Liver (tissue), 3 donors: ENCODE measurements around the gene TMEM63B.

Experiments used
- EGR1 ChIP-seq, 2 donors: IDR thresholded peaks; 2 replicates each; pipeline ENCODE4 v1.6.1; 2016 to 2018; ENCODE audit warnings: antibody characterized with exemption in 2 of 2, low read depth in 2 of 2
- RAD21 ChIP-seq, 2 donors: IDR thresholded peaks; 2 replicates each; pipeline ENCODE4 v1.6.1; 2016; ENCODE audit warnings: antibody characterized with exemption in 2 of 2, mild to moderate bottlenecking in 2 of 2
- YY1 ChIP-seq: IDR thresholded peaks from 2 replicates; pipeline ENCODE4 v1.6.1; 2016; ENCODE audit warnings: antibody characterized with exemption, mild to moderate bottlenecking
- TF ChIP-seq, protein P1 (sequence below): fragments of 150-350 bp; IDR thresholded peaks from 2 replicates; pipeline ENCODE4 v1.5.1; 2017; ENCODE audit warnings: improper control_type of control experiment, low read depth, low read length; ENCODE audit not compliant: missing input control
- donor health status: healthy.
- donor health status: healthy.

DNA sequence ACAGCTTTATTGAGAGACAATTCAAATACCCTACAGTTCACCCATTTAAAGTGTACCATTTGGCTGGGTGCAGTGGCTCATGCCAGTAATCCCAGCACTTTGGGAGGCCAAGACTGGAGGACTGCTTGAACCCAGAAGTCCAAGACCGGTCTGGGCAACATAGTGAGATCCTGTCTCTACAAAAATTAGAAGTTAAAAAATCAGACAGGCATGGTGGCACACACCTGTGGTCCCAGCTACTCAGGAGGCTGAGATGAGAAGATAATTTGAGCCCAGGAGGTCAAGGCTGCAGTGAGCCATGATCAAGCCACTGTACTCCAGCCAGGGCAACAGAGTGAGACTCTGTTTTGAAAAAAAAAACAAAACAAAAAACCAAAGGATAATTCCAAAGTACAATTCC, 40.2 kb downstream of the TMEM63B start:
- TF ChIP-seq YY1: no peak
- TF ChIP-seq, protein P1, sequence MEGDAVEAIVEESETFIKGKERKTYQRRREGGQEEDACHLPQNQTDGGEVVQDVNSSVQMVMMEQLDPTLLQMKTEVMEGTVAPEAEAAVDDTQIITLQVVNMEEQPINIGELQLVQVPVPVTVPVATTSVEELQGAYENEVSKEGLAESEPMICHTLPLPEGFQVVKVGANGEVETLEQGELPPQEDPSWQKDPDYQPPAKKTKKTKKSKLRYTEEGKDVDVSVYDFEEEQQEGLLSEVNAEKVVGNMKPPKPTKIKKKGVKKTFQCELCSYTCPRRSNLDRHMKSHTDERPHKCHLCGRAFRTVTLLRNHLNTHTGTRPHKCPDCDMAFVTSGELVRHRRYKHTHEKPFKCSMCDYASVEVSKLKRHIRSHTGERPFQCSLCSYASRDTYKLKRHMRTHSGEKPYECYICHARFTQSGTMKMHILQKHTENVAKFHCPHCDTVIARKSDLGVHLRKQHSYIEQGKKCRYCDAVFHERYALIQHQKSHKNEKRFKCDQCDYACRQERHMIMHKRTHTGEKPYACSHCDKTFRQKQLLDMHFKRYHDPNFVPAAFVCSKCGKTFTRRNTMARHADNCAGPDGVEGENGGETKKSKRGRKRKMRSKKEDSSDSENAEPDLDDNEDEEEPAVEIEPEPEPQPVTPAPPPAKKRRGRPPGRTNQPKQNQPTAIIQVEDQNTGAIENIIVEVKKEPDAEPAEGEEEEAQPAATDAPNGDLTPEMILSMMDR: no peak
- TF ChIP-seq EGR1 (IDR thresholded peaks at IDR 0.05; ENCODE audit: low read depth in 2 of 2): no peak
- TF ChIP-seq RAD21 (IDR thresholded peaks at IDR 0.05): no peak
